Suppressor macrophage treated with lipopolysaccharide for 4 hours (primary cell): Measurements from ENCODE around the gene OR51E1.

Experiments
- DNase-seq: peaks from one replicate; pipeline ENCODE4 v3.0.0-alpha.2; 2020

Gene OR51E1

GRCh38 chr11:4643682-4644081, at the start of gene OR51E1:
Gene OR51E1, plus strand, starts transcription at chr11:4643982. Its CDS starts 8,545 bp downstream, at chr11:4652527.
- DNase-seq = no peak

- DNase-seq = no peak
Measured at GRCh38 chr11:4605057-4605456, 38.7 kb upstream of the OR51E1 start.

- DNase-seq = no peak
Measured at GRCh38 chr11:4606231-4607015, 37.4 kb upstream of the OR51E1 start.

- DNase-seq = peak; percentile 37
Measured at GRCh38 chr11:4607096-4607495, 36.7 kb upstream of the OR51E1 start.

GRCh38 chr11:4607781-4608666, 35.8 kb upstream of the OR51E1 start, which contains the start of gene TRIM68:
Gene TRIM68, minus strand, starts transcription at chr11:4608231. Its CDS starts 2,727 bp downstream, at chr11:4605504.
- peak; percentile 97 for DNase-seq

- DNase-seq = peak; percentile 41
Measured at GRCh38 chr11:4610258-4610935, 33.4 kb upstream of the OR51E1 start.

- no peak for DNase-seq
Measured at GRCh38 chr11:4611986-4612385, 31.8 kb upstream of the OR51E1 start.

- DNase-seq = no peak
Measured at GRCh38 chr11:4615856-4616444, 27.8 kb upstream of the OR51E1 start.

- no peak for DNase-seq
Measured at GRCh38 chr11:4619514-4619913, 24.3 kb upstream of the OR51E1 start.

- DNase-seq = peak; percentile 61
Measured at GRCh38 chr11:4626207-4627099, 17.3 kb upstream of the OR51E1 start.

- DNase-seq = no peak
Measured at GRCh38 chr11:4636136-4636535, 7.6 kb upstream of the OR51E1 start.

GRCh38 chr11:4636962-4637661, 6.7 kb upstream of the OR51E1 start, which contains the start of gene OR51D1:
Gene OR51D1, plus strand, starts transcription at chr11:4637477. Its CDS starts 2,314 bp downstream, at chr11:4639791.
- DNase-seq = peak; percentile 75

- no peak for DNase-seq
Measured at GRCh38 chr11:4637662-4638047, 6.1 kb upstream of the OR51E1 start.

GRCh38 chr11:4639931-4640330, 3.9 kb upstream of the OR51E1 start:
- DNase-seq = no peak

GRCh38 chr11:4641501-4641900, 2.3 kb upstream of the OR51E1 start:
- no peak for DNase-seq

GRCh38 chr11:4642043-4642442, 1.7 kb upstream of the OR51E1 start:
- no peak for DNase-seq

GRCh38 chr11:4643076-4643475, 706 bp upstream of the OR51E1 start:
- no peak for DNase-seq

- DNase-seq = no peak
Measured at GRCh38 chr11:4644233-4644632, 451 bp downstream of the OR51E1 start.

- DNase-seq = no peak
Measured at GRCh38 chr11:4645974-4646373, 2.2 kb downstream of the OR51E1 start.

- no peak for DNase-seq
Measured at GRCh38 chr11:4647766-4648165, 4.0 kb downstream of the OR51E1 start.
